GM18498 (cell line): ENCODE results near the gene MAP7.
"Not testable (repeated sequence)": the region's sequence is repeated elsewhere in the genome, so short reads cannot be mapped to it uniquely, and the experiment has no call there.

Source experiments
- ATAC-seq: cut with Tn5 transposase; IDR thresholded peaks from one replicate; pipeline ENCODE4 v1.9.1; 2021; ENCODE audit warnings: mild to moderate bottlenecking, moderate library complexity; ENCODE audit not compliant: unreplicated experiment

MAP7 gene

GRCh38 chr6:136401236-136401635, 149.0 kb downstream of the MAP7 start:
- ATAC-seq = not testable (repeated sequence)

GRCh38 chr6:136398453-136398852, 151.8 kb downstream of the MAP7 start:
- ATAC-seq = no peak

GRCh38 chr6:136396908-136397307, 153.3 kb downstream of the MAP7 start:
- no peak for ATAC-seq

GRCh38 chr6:136390959-136391358, 159.3 kb downstream of the MAP7 start:
- ATAC-seq = not testable (repeated sequence)

GRCh38 chr6:136387316-136387715, 162.9 kb downstream of the MAP7 start:
- no peak for ATAC-seq

- ATAC-seq = no peak
Measured at GRCh38 chr6:136383268-136383937, 166.8 kb downstream of the MAP7 start.

GRCh38 chr6:136382676-136383252, 167.5 kb downstream of the MAP7 start:
- no peak for ATAC-seq

- ATAC-seq = no peak
Measured at GRCh38 chr6:136378888-136379287, 171.3 kb downstream of the MAP7 start.

GRCh38 chr6:136375836-136376235, 174.4 kb downstream of the MAP7 start:
- ATAC-seq = not testable (repeated sequence)

- ATAC-seq = no peak
Measured at GRCh38 chr6:136371959-136372358, 178.3 kb downstream of the MAP7 start.

GRCh38 chr6:136370988-136371728, 179.1 kb downstream of the MAP7 start:
- no peak for ATAC-seq

GRCh38 chr6:136365776-136366354, 184.4 kb downstream of the MAP7 start:
- ATAC-seq = no peak

GRCh38 chr6:136362421-136363356, 187.5 kb downstream of the MAP7 start:
- ATAC-seq = no peak

- ATAC-seq = no peak
Measured at GRCh38 chr6:136361787-136362186, 188.4 kb downstream of the MAP7 start.

GRCh38 chr6:136360783-136361182, 189.4 kb downstream of the MAP7 start:
- ATAC-seq = no peak

- ATAC-seq = no peak
Measured at GRCh38 chr6:136359851-136360250, 190.4 kb downstream of the MAP7 start.

- ATAC-seq = no peak
Measured at GRCh38 chr6:136351518-136352110, 198.6 kb downstream of the MAP7 start.

- ATAC-seq = no peak
Measured at GRCh38 chr6:136350914-136351313, 199.3 kb downstream of the MAP7 start.

- ATAC-seq = no peak
Measured at GRCh38 chr6:136347847-136348246, 202.4 kb downstream of the MAP7 start.

GRCh38 chr6:136345145-136345544, 205.1 kb downstream of the MAP7 start:
- ATAC-seq = no peak
